ENCODE results near the gene MAP3K2.

- TF ChIP-seq, protein P1, sequence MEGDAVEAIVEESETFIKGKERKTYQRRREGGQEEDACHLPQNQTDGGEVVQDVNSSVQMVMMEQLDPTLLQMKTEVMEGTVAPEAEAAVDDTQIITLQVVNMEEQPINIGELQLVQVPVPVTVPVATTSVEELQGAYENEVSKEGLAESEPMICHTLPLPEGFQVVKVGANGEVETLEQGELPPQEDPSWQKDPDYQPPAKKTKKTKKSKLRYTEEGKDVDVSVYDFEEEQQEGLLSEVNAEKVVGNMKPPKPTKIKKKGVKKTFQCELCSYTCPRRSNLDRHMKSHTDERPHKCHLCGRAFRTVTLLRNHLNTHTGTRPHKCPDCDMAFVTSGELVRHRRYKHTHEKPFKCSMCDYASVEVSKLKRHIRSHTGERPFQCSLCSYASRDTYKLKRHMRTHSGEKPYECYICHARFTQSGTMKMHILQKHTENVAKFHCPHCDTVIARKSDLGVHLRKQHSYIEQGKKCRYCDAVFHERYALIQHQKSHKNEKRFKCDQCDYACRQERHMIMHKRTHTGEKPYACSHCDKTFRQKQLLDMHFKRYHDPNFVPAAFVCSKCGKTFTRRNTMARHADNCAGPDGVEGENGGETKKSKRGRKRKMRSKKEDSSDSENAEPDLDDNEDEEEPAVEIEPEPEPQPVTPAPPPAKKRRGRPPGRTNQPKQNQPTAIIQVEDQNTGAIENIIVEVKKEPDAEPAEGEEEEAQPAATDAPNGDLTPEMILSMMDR (IDR thresholded peaks at IDR 0.05) = no peak
- TF ChIP-seq POLR2A (IDR thresholded peaks at IDR 0.05) = no peak
These were observed 9.1 kb downstream of the MAP3K2 start for GRCh38 chr2:127378720-127379119.
